Fibroblast of lung (primary cell): ENCODE measurements around the gene RAB31.

Source experiments
- CTCF ChIP-seq, 2 donors: IDR thresholded peaks in 1 of 2; conservative IDR thresholded peaks in 1 of 2; 1 replicate in 1 of 2; 2 replicates in 1 of 2; pipeline ENCODE4 v1.5.1; 2011 to 2012; ENCODE audit warnings: low read length in 2 of 2, control low read depth in 1 of 2, inconsistent platforms in 1 of 2, low read depth in 1 of 2, mild to moderate bottlenecking in 1 of 2
- EZH2 ChIP-seq: IDR thresholded peaks from 2 replicates; pipeline ENCODE4 v1.5.1; 2012; ENCODE audit warnings: low read length, control low read depth, mild to moderate bottlenecking; ENCODE audit errors: missing control alignments

- no peak for TF ChIP-seq CTCF (conservative IDR thresholded peaks at IDR 0.05 in 1 of 2, IDR thresholded peaks at IDR 0.05 in 1 of 2; ENCODE audit: low read depth in 1 of 2, low read length in 2 of 2)
- no peak for TF ChIP-seq EZH2
Measured at GRCh38 chr18:9867071-9867594, 159.0 kb downstream of the RAB31 start.
